Pancreas (tissue), 10 donors: Measurements from ENCODE around the gene GJD2. TPM values are rescaled to one million over a fixed set of nuclear protein-coding genes. Genes with fewer than 3 reads are reported as not detected.

ENCODE experiments used
- ATAC-seq, 4 donors: fragments of 200-7000 bp; cut with Tn5 transposase; one replicate each; pipeline versions ENCODE4 v1.8.0 to v1.9.1; 2020; ENCODE audit warnings: mild to moderate bottlenecking in 4 of 4, moderate library complexity in 4 of 4
- DNase-seq, 6 donors: peaks; one replicate each; pipeline ENCODE4 v3.0.0-alpha.2; 2020
- FAIRE-seq: peaks from 2 replicates; lab custom pipeline; 2012; peaks lifted over from hg19 to GRCh38; lab: Jason Lieb, UNC
- H3K27ac ChIP-seq, 4 donors: fragments of 200-600 bp; sonication (generic); 1 replicate in 3 of 4; 2 replicates in 1 of 4; pipeline versions ENCODE4 v1.5.0 to v1.8.0; 2020
- H3K27me3 ChIP-seq, 4 donors: fragments of 200-600 bp; one replicate each; pipeline ENCODE4 v1.8.0; 2021
- H3K36me3 ChIP-seq, 3 donors: fragments of 200-600 bp; sonication (generic) in 1 of 3; one replicate each; pipeline versions ENCODE4 v1.5.0 to v1.8.0; 2020 to 2021
- H3K4me1 ChIP-seq, 3 donors: fragments of 200-600 bp; one replicate each; pipeline ENCODE4 v1.8.0; 2021
- H3K4me3 ChIP-seq, 4 donors: fragments of 200-600 bp; sonication (generic) in 2 of 4; one replicate each; pipeline versions ENCODE4 v1.5.0 to v1.8.0; 2020 to 2021
- H3K9me3 ChIP-seq, 4 donors: fragments of 200-600 bp; one replicate each; pipeline ENCODE4 v1.8.0; 2021
- WGBS, 2 donors: extraction: QIAGEN DNeasy Blood & Tissue Kit; methylation state at CpG; one replicate each; pipeline ENCODE4 v1.1.7; 2013; 5-methylcytosine and 5-hydroxymethylcytosine counted together
- intact Hi-C, 3 donors: fragments of 100-400 bp; cut with DNase I; formaldehyde crosslinking; loops; one replicate each; pipeline versions ENCODE4 v1.11.1 to v1.14.2; 2022
- polyA plus RNA-seq, 2 donors: library from polyadenylated mRNA; stranded (reverse); fragments of 200-250 nt; gene quantifications; one replicate each; pipeline ENCODE4 v1.2.3, GENCODE V29; 2013
- total RNA-seq, 6 donors: library from RNA; stranded (reverse); fragmentation: NEBNext Ultra II Directional in 4 of 6; extraction: Animal tissue kit (Norgen Biotek cat#: 25700) in 4 of 6; gene quantifications; one replicate each; pipeline versions ENCODE4 v1.2.1 to v1.2.4, GENCODE V29; 2021 to 2023
- TF ChIP-seq, protein P1 (sequence below), 4 donors: fragments of 200-600 bp; sonication (generic) in 3 of 4; IDR thresholded peaks; one replicate each; pipeline versions ENCODE4 v1.5.0 to v1.8.0; 2021; ENCODE audit warnings: antibody characterized with exemption in 4 of 4
- donor health status: healthy with polysubstance abuse.
- donor health status: DM: no; HTN: no; CAD: no; lungs with moderate emphysema.
- donor health status: DM: no; HTN: no; CAD: no.
- donor health status: control.
- donor health status: control.
- donor health status: Bipolar disorder and iron deficiency.
- donor health status: DM: yes; HTN: yes; CAD: no.
- donor health status: DM: no; HTN: no; CAD: no.
- donor health status: DM: no; HTN: no; CAD: no.
- donor health status: DM: yes; HTN: yes; CAD: no.

Gene GJD2
- total and polyA plus RNA-seq, 8 donors = 0.88 to 25.5 (median 3.0) TPM

DNA sequence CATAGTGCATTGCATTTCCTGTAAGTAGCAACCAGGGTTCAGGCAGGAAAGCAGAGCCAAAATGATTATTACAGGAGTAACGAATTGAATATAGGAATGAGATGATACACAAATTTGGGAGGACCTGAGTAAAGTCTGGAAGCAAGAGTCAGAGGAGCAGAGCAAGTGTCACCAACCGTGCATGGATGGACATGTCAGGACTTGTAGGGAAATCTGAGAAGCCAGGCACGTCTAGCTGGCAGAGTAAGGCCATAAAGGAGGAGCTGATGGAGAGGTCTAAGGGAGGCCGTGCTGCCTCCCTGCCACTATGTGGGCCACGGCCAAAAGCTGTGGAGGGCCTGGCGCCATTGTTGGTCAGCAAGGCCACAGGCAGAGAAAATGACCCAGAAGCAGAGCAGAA is 22.4 kb downstream of the GJD2 start:
- TF ChIP-seq, protein P1, sequence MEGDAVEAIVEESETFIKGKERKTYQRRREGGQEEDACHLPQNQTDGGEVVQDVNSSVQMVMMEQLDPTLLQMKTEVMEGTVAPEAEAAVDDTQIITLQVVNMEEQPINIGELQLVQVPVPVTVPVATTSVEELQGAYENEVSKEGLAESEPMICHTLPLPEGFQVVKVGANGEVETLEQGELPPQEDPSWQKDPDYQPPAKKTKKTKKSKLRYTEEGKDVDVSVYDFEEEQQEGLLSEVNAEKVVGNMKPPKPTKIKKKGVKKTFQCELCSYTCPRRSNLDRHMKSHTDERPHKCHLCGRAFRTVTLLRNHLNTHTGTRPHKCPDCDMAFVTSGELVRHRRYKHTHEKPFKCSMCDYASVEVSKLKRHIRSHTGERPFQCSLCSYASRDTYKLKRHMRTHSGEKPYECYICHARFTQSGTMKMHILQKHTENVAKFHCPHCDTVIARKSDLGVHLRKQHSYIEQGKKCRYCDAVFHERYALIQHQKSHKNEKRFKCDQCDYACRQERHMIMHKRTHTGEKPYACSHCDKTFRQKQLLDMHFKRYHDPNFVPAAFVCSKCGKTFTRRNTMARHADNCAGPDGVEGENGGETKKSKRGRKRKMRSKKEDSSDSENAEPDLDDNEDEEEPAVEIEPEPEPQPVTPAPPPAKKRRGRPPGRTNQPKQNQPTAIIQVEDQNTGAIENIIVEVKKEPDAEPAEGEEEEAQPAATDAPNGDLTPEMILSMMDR (IDR thresholded peaks at IDR 0.05) = no peak
- FAIRE-seq (no peak), ATAC-seq (no peak), DNase-seq (no peak)
- Histone ChIP-seq H3K27me3 (peaks cover 0 to 7% (median 0%) of the 10 kb centered on the region in 4 donors), H3K4me3 (no peak overlapping the region), H3K36me3 (no peaks in the 10 kb centered on the region), H3K4me1 (no peaks in the 10 kb centered on the region), H3K9me3 (no peaks in the 10 kb centered on the region), H3K27ac (no peak overlapping the region)
- 62 to 77% methylated on average over 6 of the region's 6 CpGs for WGBS, 2 donors
- intact Hi-C loops = no loop called here

DNA sequence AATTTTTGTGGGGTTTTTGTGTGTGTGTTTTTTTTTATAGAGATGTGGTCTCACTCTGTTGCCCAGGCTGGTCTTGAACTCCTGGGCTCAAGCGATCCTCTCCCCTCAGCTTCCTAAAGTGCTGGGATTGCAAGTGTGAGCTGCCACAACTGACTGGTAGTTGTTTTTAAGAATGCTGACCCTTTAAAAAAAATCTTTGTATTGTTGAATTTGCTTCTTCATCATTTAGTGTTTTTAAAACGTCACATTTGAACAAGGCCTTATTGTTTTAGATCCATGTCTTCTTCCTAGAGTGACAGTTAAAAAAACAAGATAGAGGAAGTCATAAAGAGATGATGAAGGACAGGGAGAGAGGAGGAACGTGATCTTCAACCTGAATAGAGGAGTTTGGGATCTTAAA is 24.1 kb downstream of the GJD2 start:
- H3K9me3 ChIP-seq = no peaks in the 10 kb centered on the region
- H3K27me3 ChIP-seq = peaks cover 0 to 7% (median 0%) of the 10 kb centered on the region in 4 donors
- TF ChIP-seq, protein P1 (IDR thresholded peaks at IDR 0.05) = no peak
- H3K27ac ChIP-seq = no peak overlapping the region
- 43 to 44% methylated on average over 3 of the region's 3 CpGs for WGBS, 2 donors
- H3K4me1 ChIP-seq = no peaks in the 10 kb centered on the region
- ATAC-seq = no peak
- FAIRE-seq = no peak
- H3K36me3 ChIP-seq = no peaks in the 10 kb centered on the region
- H3K4me3 ChIP-seq = no peak overlapping the region
- no peak for DNase-seq
- intact Hi-C loops = no loop called here

DNA sequence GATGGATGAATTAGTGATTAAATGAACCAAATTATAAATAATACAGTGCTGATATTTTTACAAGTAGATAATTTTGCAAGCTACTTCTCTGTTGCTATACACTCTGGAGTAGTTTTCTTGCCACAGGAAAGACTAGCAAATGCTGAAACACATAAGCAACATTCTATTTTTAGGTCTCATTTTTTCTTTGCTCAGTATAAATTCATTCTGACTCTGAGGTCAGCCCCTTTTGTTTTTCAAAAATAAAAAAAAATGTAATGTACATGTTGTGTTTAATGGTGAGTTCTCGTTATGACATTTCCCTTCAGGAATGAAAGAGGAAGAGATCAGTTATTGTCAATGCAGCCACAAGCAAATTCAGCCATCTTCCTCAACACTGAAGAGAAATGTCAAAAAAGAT is 24.9 kb downstream of the GJD2 start:
- H3K4me3 ChIP-seq = no peak overlapping the region
- no peak for FAIRE-seq
- H3K27ac ChIP-seq = no peak overlapping the region
- H3K9me3 ChIP-seq = no peaks in the 10 kb centered on the region
- H3K36me3 ChIP-seq = no peaks in the 10 kb centered on the region
- WGBS, 2 donors = 38 to 51% methylated on average over 1 of the region's 1 CpG
- peaks cover 0 to 14% (median 0%) of the 10 kb centered on the region in 4 donors for H3K27me3 ChIP-seq
- intact Hi-C loops = no loop called here
- H3K4me1 ChIP-seq = no peaks in the 10 kb centered on the region
- no peak for DNase-seq
- TF ChIP-seq, protein P1 (IDR thresholded peaks at IDR 0.05) = no peak
- no peak for ATAC-seq

DNA sequence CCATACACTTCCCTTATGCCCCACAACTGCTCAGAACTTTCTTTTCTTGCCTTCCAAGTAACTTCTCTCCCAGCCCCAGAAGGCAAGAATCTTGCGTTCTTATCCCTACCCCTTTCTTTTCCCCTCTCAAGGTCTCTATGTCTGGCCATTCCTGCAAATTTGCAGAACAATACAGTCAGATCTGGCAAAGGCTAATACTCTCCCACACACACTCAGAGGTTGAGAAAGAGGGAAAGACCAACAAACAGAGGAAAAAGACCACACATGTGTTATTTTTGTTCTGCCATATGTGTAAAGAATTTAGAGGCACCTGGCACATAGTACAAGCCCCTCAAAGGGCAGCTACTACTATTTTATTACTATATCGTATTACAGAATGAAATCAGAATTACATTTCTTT is 25.7 kb downstream of the GJD2 start:
- Histone ChIP-seq H3K27ac (no peak overlapping the region), H3K9me3 (no peaks in the 10 kb centered on the region), H3K36me3 (no peaks in the 10 kb centered on the region), H3K27me3 (peaks cover 0 to 19% (median 0%) of the 10 kb centered on the region in 4 donors), H3K4me3 (no peak overlapping the region), H3K4me1 (no peaks in the 10 kb centered on the region)
- FAIRE-seq = no peak
- intact Hi-C loops = no loop called here
- no peak for ATAC-seq
- DNase-seq = no peak
- 56 to 69% methylated on average over 2 of the region's 2 CpGs for WGBS, 2 donors
- TF ChIP-seq, protein P1 (IDR thresholded peaks at IDR 0.05) = no peak

DNA sequence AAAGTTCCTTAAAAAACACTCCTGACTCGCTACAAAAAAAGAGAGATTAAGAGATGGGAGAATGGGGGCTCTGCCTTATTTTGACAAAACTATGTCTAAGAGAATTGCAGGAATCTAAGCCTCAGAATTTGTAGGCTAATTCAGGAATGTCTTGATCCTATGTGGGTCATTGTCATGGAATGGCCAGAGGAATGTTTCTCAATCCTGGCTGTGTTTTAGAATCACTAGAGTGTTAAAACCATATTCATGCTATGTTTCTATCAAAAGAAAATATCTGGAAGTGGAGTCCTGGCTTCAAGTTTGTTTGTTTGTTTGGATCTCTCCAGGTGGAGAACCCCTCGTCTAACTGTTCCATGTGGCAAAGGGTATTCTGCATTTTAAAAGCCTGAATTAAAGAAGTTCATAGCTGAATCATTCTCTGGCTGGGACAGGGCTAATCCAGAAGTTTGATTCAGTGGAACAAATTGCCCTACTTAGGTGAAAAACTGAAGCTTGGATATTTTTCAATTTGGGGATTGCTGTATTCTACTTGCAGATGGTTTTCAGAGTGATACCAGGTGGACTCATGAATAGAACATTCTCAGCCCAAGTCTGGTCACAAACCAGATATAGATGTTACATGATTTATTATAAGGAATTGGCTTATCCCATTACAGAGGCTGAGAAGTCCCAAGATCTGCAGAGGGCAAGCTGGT is 28.2 kb downstream of the GJD2 start:
- H3K4me1 ChIP-seq = no peaks in the 10 kb centered on the region
- no peak overlapping the region for H3K27ac ChIP-seq
- H3K27me3 ChIP-seq = peaks cover 0 to 19% (median 0%) of the 10 kb centered on the region in 4 donors
- ATAC-seq = no peak
- intact Hi-C loops = no loop called here
- FAIRE-seq = no peak
- WGBS, 2 donors = 72% methylated on average over 2 of the region's 2 CpGs
- no peaks in the 10 kb centered on the region for H3K9me3 ChIP-seq
- no peak for DNase-seq
- no peak overlapping the region for H3K4me3 ChIP-seq
- no peaks in the 10 kb centered on the region for H3K36me3 ChIP-seq
- TF ChIP-seq, protein P1 (IDR thresholded peaks at IDR 0.05) = no peak
